HG03354 (cell line): ENCODE measurements around the gene MYH2.
"Not testable (repeated sequence)": the region's sequence is repeated elsewhere in the genome, so short reads cannot be mapped to it uniquely, and the experiment has no call there.

Source experiments
- ATAC-seq: cut with Tn5 transposase; IDR thresholded peaks from one replicate; pipeline ENCODE4 v1.9.1; 2021; ENCODE audit warnings: mild to moderate bottlenecking; ENCODE audit not compliant: unreplicated experiment, poor library complexity, severe bottlenecking

Gene MYH2

DNA sequence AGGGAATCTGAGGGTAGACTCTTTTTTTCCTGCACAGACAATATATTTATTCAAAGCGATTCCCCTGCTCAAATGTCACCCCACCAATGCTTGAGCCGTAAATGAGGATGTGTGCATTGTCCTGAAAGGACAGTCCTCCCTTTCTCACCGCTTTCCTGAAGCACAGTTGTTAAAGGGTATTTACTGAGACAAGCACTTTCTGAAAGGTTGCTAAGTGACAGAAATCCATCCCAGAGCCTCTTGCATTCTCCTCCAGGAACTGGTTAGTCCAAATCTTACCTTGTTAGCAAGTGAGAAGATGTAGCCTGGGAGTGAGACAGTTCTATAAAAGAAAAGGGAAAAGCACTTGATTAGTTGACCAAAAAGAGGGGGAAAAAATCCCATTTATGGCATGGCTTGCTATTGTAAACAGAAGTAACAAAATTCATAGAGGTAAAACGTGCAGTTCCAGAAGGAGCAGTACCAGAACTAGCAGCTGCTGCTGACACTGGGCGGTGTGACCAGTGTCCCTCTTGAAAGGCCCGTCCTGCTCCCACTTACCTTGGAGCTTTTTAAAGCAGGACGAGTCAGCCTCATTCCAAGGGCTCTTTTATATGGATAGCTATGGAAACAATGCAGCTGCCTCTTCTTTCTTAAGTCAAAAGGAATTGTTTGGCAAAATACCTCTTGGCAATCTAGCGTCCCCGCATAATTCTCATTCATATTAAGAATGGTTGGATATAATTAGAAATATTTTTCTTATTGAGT is at the start of gene MYH2:
TSS of gene MYH2 (minus strand) at position 563 of the 747 bp plus-strand sequence. CDS start 1,738 bp downstream, outside the sequence.
- ATAC-seq = no peak

DNA sequence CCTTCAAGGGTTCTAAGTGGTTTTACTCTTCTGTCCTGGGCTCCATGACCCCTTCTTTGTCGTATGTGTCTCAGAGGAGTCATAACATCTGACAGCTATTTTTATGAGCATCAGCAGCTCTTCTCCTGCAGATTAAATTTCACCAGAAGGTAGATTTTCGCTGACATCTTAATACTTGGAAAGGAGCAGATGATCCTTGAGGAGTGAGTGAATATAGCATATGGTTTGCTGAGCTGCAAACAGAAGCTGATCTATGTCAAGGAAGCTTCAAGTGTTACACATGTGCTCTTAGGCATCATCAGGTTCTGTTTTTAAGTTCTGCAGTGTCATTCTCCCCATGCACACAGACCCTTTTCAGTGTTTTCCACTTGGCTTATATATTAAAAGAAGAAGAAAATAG is 49.2 kb upstream of the MYH2 start:
- ATAC-seq = no peak

DNA sequence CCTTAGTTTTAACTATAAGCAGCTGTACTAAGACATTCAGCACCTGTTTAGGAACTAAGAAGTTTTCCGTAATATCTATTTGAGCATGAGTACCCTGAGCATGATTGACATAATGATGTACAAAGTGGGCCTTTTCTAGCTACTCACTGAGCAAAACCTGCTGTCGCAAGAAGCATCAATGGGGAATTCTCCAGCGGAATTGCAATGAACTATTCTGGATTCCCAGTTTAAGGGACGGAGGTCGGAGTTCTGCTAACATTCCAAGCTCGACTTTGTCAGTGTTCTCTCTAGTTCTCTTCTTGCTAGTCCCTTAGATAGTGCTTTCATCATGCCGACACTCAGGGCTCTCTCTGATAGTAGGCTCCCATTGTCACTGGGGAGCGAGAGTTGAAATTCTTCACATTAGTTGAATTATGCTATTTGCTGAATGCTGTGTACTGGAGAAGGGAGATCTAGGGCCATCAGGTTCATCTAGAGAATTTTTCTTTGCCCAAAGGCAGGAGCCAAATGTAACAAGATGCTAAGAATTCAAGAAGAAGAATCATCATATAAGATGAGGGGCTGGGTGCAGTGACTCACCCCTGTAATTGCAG is 40.2 kb upstream of the MYH2 start:
- ATAC-seq = no peak

DNA sequence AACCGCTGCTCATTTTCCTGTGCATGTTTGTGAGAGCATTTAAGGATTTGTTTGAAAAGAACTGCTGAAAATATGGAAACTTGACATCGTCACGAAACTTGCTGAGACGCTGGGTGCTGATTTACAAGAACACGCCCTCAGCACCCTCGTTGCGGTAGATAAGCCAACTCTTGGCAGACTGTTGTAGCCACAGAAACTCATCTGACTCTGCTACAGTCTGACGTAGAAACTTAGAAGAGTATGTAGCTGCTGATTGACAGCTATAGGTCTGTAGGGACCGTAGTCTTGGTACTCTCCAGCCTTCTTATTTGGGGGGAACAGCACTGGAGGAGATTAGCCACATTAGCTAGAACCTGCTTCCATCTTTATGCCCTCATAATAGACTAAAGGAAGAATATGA is 36.1 kb upstream of the MYH2 start:
- ATAC-seq = no peak

DNA sequence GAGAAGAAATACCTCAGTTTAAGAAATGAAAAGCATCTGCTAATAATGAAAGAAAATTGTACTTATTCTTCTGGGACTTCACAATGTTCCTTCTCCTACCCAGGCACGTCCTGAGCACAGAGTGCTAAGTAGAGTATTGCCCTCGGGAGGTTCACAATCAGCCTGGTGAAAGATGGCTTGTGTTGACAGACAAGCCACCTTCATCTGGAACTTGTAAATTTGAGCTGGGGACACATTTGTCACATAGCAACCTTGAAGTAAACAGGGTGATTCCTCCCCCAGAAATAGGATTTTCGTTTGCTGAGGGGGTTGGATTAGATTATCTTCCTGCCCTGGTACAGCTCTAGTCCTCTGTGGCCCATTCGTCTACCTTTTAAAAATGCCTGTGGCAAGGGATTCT is 34.4 kb upstream of the MYH2 start:
- ATAC-seq = no peak

DNA sequence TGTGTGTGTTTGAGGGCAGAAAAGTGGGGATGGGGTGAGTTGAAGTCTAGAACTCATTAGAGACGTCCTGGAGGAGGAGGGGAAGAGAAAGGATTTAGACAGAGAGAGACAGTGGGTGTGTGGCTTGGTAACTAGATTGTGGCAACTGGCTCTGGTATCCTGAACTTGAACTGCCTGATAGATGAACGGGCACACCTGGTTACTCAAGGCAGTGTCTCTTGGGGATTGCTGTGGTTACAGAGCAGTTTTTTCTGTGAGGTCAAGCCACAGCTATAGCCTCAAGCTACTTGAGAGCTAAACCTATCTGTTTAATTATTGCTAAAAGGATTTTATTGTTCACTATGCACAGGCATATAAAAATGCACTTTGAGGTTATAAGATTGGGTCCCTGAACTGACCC is 29.8 kb upstream of the MYH2 start:
- peak; percentile 83 for ATAC-seq

DNA sequence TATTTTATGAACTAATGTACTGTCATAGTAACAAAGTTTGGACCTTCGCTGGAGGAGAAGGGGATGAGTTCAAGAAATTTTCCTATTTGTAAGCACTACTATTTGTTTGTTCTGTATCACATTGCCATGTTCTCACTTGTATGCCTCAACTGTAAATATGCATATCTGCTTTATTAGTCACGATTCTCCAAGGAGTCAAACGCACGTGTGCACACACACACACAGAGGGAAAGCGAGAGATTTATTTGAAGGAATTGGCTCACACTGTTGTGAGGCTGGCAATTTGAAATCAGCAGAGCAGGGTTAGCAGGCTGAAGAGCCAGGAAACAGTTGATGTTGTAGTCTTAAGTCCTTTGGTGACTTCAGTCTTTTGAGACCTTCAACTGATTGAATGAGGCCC is 24.9 kb upstream of the MYH2 start:
- ATAC-seq = no peak

DNA sequence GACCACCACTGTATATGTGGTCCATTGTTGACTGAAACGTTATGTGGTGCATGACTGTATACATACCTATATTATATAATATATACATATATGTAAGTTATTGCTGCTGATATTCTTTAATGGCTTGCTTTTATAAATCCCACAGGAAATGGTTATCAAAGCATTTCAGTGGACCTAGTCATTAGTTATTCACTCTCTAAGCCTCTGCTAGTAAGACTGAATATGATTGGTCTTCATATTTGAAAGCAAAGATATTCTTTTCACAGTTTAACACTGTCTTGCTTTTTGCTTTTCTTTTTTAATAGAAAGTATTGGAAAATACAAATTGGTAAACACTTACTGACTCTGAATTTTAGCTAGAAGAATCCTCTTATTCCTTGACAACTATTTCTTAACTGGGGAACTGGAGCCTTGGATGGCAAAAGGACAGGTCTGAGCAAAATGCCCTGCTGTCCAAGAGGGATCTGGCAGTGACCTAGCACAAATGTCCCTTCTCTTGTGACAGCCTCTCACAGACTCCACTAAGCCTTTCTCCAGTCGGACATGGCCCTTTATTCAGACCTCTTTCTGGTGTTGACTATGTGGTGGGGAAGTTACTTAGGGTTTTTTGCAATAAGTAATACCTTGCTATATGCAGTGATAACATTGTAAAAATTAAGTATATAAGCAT is 14.7 kb upstream of the MYH2 start:
- ATAC-seq = no peak

DNA sequence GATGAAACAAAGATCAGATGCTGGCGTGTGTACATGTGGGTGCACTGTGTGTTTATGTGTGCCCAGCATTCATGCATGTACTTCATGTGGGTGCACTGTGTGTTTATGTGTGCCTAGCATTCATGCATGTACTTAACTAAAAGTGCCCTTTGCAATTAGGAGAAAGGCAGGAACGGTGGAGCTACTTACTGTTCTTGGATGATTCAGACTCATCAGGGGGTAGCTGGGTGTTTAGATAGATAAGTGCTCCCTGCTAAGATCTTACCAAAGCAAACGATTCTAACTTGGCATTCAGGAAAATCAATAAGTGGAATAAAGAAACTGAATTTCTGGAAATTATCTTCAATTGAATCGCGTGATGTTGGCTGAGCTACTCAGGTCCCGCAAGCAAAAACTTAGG is 8.6 kb upstream of the MYH2 start:
- ATAC-seq = no peak

DNA sequence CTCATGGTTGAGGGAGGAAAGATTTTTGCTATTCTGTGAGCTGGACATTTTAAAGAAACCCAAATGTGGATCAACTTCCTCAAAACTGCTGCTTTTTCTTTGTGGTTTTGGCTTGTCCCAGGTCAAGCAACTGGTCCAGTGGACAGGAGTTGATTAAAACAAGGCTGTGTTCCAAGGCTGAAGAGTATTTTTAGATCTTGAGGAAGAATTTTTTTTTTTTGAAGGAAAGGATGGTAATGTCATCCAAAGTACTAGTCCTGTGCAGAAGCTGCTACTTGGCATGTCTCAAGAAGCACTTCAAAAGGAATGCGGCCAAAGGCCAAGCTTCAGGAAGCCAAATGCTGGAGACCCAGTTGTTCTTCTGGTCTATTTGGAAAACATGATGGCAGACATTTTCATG is 8.0 kb upstream of the MYH2 start:
- ATAC-seq = no peak

DNA sequence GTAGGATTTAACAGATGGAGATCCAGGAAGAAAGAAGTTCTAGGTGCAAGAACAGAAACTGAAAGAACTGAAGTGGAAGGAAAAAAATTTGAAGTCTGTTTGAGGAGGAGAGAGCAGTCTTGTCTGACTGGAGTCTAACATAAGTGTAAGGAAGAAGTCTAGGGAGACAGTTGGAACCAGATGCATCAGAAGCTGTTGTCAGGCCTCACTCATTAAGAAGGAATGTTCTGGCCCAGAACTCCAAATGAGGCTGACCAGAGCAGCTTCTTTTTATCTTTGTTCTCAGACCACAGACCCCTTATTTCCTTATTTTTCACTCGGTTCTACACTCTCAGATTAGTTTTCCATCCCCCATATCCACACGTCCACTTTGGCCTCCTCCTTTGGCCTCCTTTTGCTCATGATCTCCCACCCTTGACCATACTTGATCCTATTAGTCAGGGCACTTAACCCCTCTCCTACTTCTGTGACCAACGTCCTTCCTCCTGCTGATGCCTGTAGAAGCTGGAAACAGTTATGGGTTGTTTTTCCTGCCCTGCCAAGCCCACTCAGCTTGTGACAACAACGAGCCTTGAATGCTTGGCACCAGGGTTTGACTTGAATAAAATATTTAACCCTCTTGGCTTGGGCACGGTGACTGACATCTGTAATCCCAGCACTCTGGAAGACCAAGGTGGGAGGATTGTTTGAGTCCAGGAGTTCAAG is 7.0 kb upstream of the MYH2 start:
- no peak for ATAC-seq

DNA sequence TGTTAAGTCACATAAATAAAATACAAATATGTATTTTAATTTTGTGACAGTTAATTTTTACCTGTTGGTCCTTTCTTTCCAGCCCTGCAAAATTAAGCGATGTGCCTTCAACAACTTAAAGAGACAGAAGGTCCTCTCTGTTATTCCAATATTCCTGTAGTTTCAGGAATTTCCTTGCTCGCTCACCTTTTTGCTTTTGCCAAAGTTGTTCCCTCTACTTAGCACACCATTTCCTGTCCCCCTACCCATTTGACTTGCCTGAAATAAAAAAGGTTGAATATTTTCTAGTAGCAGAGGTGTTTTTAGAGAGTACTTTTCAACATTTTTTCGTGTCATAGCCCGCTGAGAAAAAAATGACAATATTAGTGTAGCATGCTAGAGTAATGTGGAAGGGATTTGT is 556 bp upstream of the MYH2 start:
- ATAC-seq = no peak

DNA sequence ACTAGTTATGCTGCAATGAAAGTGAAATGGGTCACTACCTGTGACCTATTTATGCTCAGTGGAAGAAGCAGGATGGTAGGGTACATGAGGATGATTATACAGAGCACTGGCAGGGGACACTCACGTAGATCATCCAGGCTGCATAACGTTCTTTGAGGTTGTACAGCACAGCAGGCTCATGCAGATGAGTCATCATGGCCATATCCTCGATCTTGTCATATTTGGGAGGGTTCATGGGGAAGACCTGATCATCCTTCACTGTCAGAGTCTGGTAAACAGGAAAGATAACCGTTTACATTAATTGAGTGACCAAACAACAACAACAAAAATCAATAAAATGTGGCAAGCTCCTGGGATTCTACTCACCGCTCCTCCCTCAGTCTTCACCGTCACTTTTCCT is 2.1 kb downstream of the MYH2 start:
- ATAC-seq = no peak

DNA sequence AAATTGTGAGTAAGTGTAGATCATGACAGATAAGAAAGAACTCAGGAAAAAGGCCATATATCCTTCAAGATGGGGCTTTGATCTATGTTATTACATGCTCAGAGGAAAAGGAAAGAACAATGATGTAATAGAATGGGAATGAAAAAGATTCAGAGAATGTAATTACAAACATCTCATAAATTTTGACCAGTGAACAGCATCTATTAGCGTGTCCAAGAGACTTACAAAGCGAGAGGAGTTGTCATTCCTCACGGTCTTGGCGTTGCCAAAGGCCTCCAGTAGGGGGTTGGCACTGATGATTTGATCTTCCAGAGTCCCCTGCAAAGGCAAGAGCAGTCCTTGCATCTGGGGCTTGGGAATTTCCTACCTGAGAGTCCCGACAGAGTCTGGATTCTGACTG is 6.0 kb downstream of the MYH2 start:
- ATAC-seq = not testable (repeated sequence)

DNA sequence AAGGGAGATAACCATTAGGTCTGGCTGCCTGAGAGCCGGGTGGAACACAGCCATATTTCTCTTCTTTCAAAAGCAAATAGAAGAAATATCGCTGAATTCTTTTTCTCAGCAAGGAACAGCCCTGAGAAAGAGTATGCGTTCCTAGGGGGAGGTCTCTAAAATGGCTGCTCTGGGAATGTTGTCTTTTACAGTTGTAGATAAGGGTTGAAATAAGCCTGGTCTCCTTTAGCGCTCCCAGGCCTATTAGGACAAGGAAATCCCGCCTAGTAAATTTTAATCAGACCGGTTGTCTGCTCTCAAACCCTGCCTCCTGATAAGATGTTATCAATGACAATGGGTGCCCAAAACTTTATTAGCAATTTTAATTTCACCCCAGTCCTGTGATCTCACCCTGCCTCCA is 8.3 kb downstream of the MYH2 start:
- not testable (repeated sequence) for ATAC-seq

DNA sequence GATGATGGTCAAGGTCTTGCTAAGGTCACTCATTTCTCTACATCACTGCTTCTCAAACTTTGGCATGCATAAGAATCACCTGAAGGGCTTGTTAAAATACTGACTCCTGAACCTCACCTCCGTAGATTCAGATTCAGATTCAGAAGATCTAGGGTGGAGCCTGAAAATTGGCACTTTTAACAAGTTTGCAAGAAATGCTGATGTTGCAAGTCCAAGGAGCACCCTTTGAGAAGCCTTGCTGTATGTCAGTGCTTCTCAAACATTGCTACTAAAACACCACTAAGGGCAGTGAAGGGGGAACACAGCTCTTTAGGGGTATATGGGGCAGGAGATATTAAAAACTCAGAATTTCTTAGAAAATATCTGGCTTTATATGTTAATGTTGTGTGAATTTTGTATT is 17.4 kb downstream of the MYH2 start:
- ATAC-seq = no peak

DNA sequence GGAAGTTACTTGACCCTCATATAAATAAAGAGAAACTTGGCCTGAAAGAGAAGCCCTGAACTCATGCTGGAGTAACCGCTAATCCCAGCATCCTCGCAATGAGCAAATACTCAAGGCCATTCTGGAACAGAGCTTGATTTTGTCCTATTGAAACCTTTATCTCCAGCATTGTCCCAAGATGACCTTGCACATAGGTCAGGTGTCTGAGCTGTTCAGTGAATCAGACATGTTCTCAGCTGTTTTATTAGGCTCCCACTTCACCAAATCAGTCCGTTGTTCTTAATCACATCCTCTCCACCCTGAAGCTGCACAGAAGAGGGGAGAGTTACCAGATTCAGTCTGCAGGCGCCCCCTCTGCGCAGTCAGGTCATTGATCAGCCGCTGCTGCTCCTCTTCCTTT is 22.0 kb downstream of the MYH2 start:
- ATAC-seq = no peak

DNA sequence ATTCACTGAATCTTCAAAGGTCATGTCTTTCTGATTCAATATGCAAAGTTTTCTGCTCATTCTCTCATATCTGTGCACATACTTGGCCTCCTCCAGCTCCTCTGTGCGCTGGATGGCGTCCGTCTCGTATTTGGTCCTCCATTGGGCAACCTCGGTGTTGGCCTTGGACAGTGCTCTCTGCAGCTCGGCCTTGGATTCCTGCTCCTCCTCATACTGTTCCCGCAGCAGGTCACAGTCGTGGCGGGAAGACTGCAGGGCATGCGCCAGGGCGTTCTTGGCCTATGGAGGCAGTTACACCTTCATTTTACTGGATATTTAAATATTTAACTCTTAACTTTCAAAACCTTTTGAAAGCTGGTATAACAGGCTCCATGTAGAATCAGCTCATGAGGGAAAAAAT is 22.9 kb downstream of the MYH2 start:
- no peak for ATAC-seq

DNA sequence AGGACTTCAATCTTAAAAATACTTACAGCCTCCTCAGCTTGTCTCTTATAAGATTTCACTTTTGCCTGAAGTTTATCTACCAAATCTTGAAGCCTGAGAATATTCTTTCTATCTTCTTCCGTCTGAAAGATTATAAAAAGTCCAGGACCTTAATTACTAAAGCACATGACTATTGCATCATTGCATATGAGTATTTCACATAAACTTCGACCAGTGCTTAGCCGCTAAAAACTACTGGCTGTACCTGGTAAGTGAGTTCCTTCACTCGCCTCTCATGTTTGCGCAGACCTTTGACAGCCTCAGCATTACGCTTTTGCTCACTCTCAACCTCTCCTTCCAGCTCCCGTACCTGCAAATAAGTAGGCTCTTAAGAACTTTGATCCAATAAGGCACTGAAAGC is 26.4 kb downstream of the MYH2 start:
- ATAC-seq = no peak

DNA sequence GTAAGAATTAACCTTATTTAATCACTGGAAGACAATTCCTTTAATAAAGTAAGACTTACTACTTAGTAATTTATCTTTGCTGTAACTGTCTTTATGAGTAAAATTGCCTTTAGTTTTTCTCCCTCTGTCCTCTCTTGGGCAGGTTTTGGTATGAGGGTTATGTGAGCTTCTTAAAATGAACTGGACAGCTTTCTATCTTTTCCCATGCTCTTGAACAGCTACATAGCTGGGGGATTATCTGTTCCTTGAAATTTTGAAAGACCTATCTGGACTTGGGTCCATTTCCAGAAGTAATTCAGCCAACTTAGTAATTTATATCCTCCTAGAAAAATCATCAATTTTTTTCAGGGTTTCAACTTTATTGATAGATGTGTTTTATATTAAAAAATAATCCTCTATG is 27.5 kb downstream of the MYH2 start:
- ATAC-seq = no peak
